T-cell (primary cell): ENCODE data around the gene DICER1. TPM values are rescaled to one million over a fixed set of nuclear protein-coding genes. Genes with fewer than 3 reads are reported as not detected.

Source experiments
- ATAC-seq, 4 experiments: fragments of 200-7000 bp in 3 of 4; fragments of 150-1000 bp in 1 of 4; cut with Tn5 transposase; replicated peaks in 1 of 4; 1 replicate in 3 of 4; 2 replicates in 1 of 4; pipeline ENCODE4 v1.10.0; 2021; ENCODE audit warnings: moderate library complexity in 3 of 4, mild to moderate bottlenecking in 2 of 4, moderate number of reproducible peaks in 1 of 4
- CTCF ChIA-PET, 2 donors: fragments of 300-600 bp; sonication (Branson Sonifier 250); formaldehyde crosslinking; loops; one replicate each; lab custom pipeline; 2022; ENCODE audit warnings: antibody characterized with exemption in 2 of 2; lab: Charles Lee
- POLR2A ChIA-PET, 2 donors: fragments of 300-600 bp; sonication (Branson Sonifier 250); formaldehyde crosslinking; loops; one replicate each; lab custom pipeline; 2022; ENCODE audit warnings: antibody characterized with exemption in 2 of 2; lab: Charles Lee
- DNase-seq, 35 experiments: peaks; one replicate each; pipeline versions ENCODE4 v3.0.0 to v3.0.0-alpha.2; 2013 to 2023
- H3K27ac ChIP-seq: one replicate; pipeline ENCODE4 v1.5.1; 2013; ENCODE audit warnings: low read length
- H3K27me3 ChIP-seq, 2 experiments: replicated peaks in 1 of 2; 1 replicate in 1 of 2; 2 replicates in 1 of 2; pipeline versions ENCODE4 v1.6.1 to v1.7.0; 2013; ENCODE audit warnings: low read length in 1 of 2, mixed read lengths in 1 of 2; ENCODE audit not compliant: control insufficient read depth in 2 of 2, insufficient read depth in 2 of 2; ENCODE audit errors: extremely low read depth in 1 of 2
- H3K36me3 ChIP-seq, 2 donors: 1 replicate in 1 of 2; 2 replicates in 1 of 2; pipeline versions ENCODE4 v1.6.1 to v1.7.0; 2013; ENCODE audit warnings: low read length in 1 of 2; ENCODE audit not compliant: control insufficient read depth in 2 of 2, insufficient read depth in 1 of 2; ENCODE audit errors: extremely low read depth in 1 of 2
- H3K4me1 ChIP-seq, 2 experiments: 1 replicate in 1 of 2; 2 replicates in 1 of 2; pipeline versions ENCODE4 v1.6.1 to v1.7.0; 2013; ENCODE audit warnings: low read length in 2 of 2, mixed read lengths in 1 of 2; ENCODE audit not compliant: insufficient read depth in 2 of 2, control insufficient read depth in 1 of 2; ENCODE audit errors: extremely low read depth in 1 of 2
- H3K4me3 ChIP-seq, 2 donors: 1 replicate in 1 of 2; 2 replicates in 1 of 2; pipeline versions ENCODE4 v1.5.1 to v1.7.0; 2013; ENCODE audit warnings: mild to moderate bottlenecking in 2 of 2, low read length in 1 of 2, moderate library complexity in 1 of 2; ENCODE audit not compliant: control insufficient read depth in 1 of 2; ENCODE audit errors: extremely low read depth in 1 of 2
- H3K9me3 ChIP-seq: 2 replicates; pipeline ENCODE4 v1.7.0; 2013
- H3K27ac Mint-ChIP-seq, 2 donors: one replicate each; pipeline ENCODE4 v1.8.0; 2020 to 2021; ENCODE audit warnings: mild to moderate bottlenecking in 2 of 2, mixed read lengths in 2 of 2
- H3K27me3 Mint-ChIP-seq, 2 donors: one replicate each; pipeline ENCODE4 v1.8.0; 2021 to 2022; ENCODE audit warnings: mixed read lengths in 2 of 2
- H3K36me3 Mint-ChIP-seq: one replicate; pipeline ENCODE4 v1.8.0; 2021; ENCODE audit warnings: mixed read lengths
- H3K4me1 Mint-ChIP-seq, 3 donors: one replicate each; pipeline ENCODE4 v1.8.0; 2020 to 2022; ENCODE audit warnings: mixed read lengths in 3 of 3, mild to moderate bottlenecking in 1 of 3
- H3K4me3 Mint-ChIP-seq, 3 donors: one replicate each; pipeline ENCODE4 v1.8.0; 2020 to 2022; ENCODE audit warnings: mild to moderate bottlenecking in 3 of 3, mixed read lengths in 3 of 3, moderate library complexity in 3 of 3
- H3K9me3 Mint-ChIP-seq, 3 donors: one replicate each; pipeline ENCODE4 v1.8.0; 2020 to 2022; ENCODE audit warnings: mixed read lengths in 3 of 3
- WGBS: methylation state at CpG from one replicate; pipeline ENCODE4 v1.1.5; 2013; ENCODE audit warnings: missing lambda C conversion rate; ENCODE audit not compliant: insufficient coverage; 5-methylcytosine and 5-hydroxymethylcytosine counted together
- total RNA-seq, 35 experiments: library from RNA in 6 of 35; stranded (reverse) in 6 of 35; fragments of 120-200 nt in 1 of 35; gene quantifications; one replicate each; pipeline versions ENCODE4 v1.2.1 to v1.2.4 and lab custom pipeline; 2013 to 2026

DICER1 gene
- total RNA-seq, 5 donors from 2014 or later (not counting 1 experiment from before 2014, with no cell fraction given) = 40.1 to 62.8 (median 57.8) TPM

DNA sequence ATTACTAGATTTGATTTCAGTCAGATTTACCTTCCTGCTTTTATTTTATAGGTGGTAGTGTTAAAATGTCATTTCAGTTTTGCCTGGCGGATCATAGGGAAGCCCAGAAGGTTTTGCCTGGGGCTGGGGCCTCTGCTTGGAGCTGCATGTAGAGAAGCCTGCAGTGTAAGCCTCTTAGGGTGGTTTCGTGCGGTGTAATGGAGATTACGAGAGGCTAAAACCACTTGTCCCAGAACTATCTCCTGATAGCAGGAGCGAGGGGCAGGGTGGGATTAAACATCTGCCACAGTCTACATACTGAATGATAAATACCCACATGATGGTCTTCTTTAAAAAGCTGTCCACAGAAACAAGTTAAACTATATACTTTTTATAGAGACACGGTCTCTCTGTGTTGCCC is 35.0 kb upstream of the DICER1 start:
- ChIA-PET CTCF (no interaction called here), POLR2A (no interaction called here)
- DNase-seq (no peak), ATAC-seq (no peak)
- H3K27me3 Mint-ChIP-seq = peaks cover 6 to 8% of the 10 kb centered on the region in 2 donors
- Histone ChIP-seq H3K27me3 (peaks cover 0 to 19% of the 10 kb centered on the region in 2 experiments), H3K36me3 (no peaks in the 10 kb centered on the region), H3K4me1 (no peaks in the 10 kb centered on the region), H3K27ac (no peak overlapping the region), H3K4me3 (no peak overlapping the region), H3K9me3 (no peaks in the 10 kb centered on the region)
- H3K36me3 Mint-ChIP-seq = no peaks in the 10 kb centered on the region
- H3K9me3 Mint-ChIP-seq = peaks cover 0 to 5% (median 4%) of the 10 kb centered on the region in 3 donors
- 76% methylated on average over 3 of the region's 6 CpGs for WGBS
- peaks cover 6 to 10% (median 6%) of the 10 kb centered on the region in 3 donors for H3K4me1 Mint-ChIP-seq
- H3K4me3 Mint-ChIP-seq = no peak overlapping the region
- H3K27ac Mint-ChIP-seq = no peak overlapping the region

DNA sequence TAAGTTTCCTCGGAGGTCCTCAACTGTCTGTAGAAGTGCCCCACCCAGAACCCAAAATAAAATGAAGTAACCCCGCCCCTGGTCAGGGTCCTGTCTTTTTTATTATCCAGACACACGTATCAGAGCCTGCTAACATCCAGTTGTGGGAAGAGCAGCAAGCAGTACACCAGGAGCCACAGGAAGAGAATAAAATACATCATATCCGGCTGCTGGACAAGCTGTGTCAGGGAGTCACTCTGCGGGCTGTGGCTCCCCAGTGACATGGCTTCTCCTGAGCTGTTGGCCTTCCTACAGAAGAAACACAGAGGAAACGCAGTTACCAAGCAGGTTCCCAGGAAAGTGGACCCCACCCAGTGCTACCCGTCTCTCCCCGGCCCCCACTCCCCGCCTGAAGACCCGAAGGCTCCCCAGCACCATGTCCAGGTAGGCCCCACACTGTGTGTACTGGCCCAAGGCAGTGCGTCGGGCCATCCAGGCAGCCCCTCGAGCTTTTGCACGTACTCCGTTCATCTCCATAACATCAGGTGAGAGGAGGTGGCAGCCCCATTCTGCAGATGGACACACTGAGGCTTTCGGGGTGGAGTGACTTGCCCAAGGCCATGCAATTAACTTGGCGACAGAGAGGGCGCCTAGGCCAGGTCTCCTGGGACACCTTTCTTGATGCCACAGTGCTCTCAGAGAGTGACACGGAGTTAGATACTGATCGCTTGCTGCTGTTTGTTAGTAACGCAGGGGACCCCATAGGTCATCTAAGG is 34.3 kb upstream of the DICER1 start:
- Histone ChIP-seq H3K4me1 (no peaks in the 10 kb centered on the region), H3K27me3 (peaks cover 0 to 23% of the 10 kb centered on the region in 2 experiments), H3K36me3 (no peaks in the 10 kb centered on the region), H3K4me3 (no peak overlapping the region), H3K27ac (no peak overlapping the region), H3K9me3 (no peaks in the 10 kb centered on the region)
- H3K27ac Mint-ChIP-seq = no peak overlapping the region
- H3K4me1 Mint-ChIP-seq = peaks cover 5 to 7% (median 5%) of the 10 kb centered on the region in 3 donors
- ChIA-PET CTCF (interaction anchor here in 1 of 2 donors (0.6 kb wide), 1 partner anchor 34 kb away, joined by 4 read pairs; no protein-coding TSS in a partner anchor), POLR2A (no interaction called here)
- 78% methylated on average over 14 of the region's 21 CpGs for WGBS
- peaks cover 11 to 14% of the 10 kb centered on the region in 2 donors for H3K27me3 Mint-ChIP-seq
- ATAC-seq (no peak), DNase-seq (no peak)
- H3K4me3 Mint-ChIP-seq = no peak overlapping the region
- H3K9me3 Mint-ChIP-seq = peaks cover 0 to 5% (median 4%) of the 10 kb centered on the region in 3 donors
- H3K36me3 Mint-ChIP-seq = no peaks in the 10 kb centered on the region

DNA sequence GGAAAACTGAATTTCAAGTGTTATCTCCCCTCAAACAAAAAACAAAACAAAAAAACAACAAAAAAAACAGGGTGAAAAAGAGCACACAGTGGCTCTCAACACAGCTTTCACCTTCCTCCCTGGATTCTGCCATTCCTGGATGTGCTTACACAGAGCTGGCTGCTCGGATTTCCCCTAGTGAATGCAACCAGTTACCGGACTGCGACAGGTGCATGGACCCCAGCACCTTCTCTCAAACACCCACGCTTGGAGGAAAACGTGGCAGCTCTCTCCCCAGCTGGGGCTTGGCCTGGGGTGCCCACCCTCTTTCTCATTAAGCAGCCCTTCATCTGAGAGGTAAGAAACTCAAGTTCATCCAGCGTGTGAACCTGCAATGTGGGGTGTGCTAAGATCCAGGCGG is 33.5 kb upstream of the DICER1 start:
- H3K36me3 Mint-ChIP-seq = no peaks in the 10 kb centered on the region

DNA sequence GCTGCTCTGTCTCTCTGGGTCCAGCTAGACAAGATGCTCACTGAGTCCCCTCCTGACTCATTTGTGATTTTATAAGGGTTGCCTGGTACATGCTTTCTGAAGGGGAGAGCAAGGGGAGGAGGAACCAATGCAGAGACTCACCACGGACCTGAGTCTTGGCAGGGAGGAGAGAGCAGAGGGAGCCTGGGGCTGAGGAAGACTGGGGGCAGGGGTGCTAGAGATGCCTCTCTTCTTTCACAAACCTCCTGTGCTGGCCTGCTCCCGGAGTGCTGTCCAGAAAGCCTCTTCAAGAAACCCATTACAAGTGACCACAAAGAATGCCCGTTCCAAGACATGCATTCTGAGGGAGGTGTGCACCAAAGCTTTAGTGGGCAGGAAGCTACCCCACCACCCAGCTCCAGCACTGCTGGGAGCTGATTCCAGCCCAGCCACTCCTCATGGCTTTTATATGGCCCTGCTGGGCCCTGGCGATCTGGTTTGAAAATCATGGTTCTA is 33.1 kb upstream of the DICER1 start:
- peaks cover 16 to 24% of the 10 kb centered on the region in 2 donors for H3K27me3 Mint-ChIP-seq
- Histone ChIP-seq H3K4me1 (no peaks in the 10 kb centered on the region), H3K9me3 (no peaks in the 10 kb centered on the region), H3K36me3 (no peaks in the 10 kb centered on the region), H3K4me3 (no peak overlapping the region), H3K27ac (no peak overlapping the region), H3K27me3 (peaks cover 0 to 32% of the 10 kb centered on the region in 2 experiments)
- 89% methylated on average over 1 of the region's 4 CpGs for WGBS
- DNase-seq = no peak
- CTCF ChIA-PET = interaction anchor here in 1 of 2 donors (0.6 kb wide), 1 partner anchor 1048 kb away, joined by 5 read pairs; no protein-coding TSS in a partner anchor
- H3K36me3 Mint-ChIP-seq = no peaks in the 10 kb centered on the region
- no peak for ATAC-seq
- no peak overlapping the region for H3K4me3 Mint-ChIP-seq
- peaks cover 0 to 2% (median 2%) of the 10 kb centered on the region in 3 donors for H3K4me1 Mint-ChIP-seq
- peaks cover 0 to 5% (median 4%) of the 10 kb centered on the region in 3 donors for H3K9me3 Mint-ChIP-seq
- POLR2A ChIA-PET = no interaction called here
- no peak overlapping the region for H3K27ac Mint-ChIP-seq

More for the DNA sequence above, 33.5 kb upstream of the DICER1 start:
- Mint-ChIP-seq H3K27me3 (peaks cover 11 to 21% of the 10 kb centered on the region in 2 donors), H3K9me3 (peaks cover 0 to 5% (median 4%) of the 10 kb centered on the region in 3 donors), H3K27ac (no peak overlapping the region), H3K4me3 (no peak overlapping the region), H3K4me1 (peaks cover 0 to under 1% (median 0%) of the 10 kb centered on the region in 3 donors)
- DNase-seq (no peak), ATAC-seq (no peak)
- Histone ChIP-seq H3K36me3 (no peaks in the 10 kb centered on the region), H3K27ac (no peak overlapping the region), H3K9me3 (no peaks in the 10 kb centered on the region), H3K4me3 (no peak overlapping the region), H3K4me1 (no peaks in the 10 kb centered on the region), H3K27me3 (peaks cover 0 to 29% of the 10 kb centered on the region in 2 experiments)
- POLR2A ChIA-PET = no interaction called here
- WGBS = 74% methylated on average over 5 of the region's 7 CpGs
- CTCF ChIA-PET = interaction anchor here in 1 of 2 donors (0.6 kb wide), 2 partner anchors 33 to 1048 kb away, joined by 4 to 5 read pairs; no protein-coding TSS in a partner anchor

DNA sequence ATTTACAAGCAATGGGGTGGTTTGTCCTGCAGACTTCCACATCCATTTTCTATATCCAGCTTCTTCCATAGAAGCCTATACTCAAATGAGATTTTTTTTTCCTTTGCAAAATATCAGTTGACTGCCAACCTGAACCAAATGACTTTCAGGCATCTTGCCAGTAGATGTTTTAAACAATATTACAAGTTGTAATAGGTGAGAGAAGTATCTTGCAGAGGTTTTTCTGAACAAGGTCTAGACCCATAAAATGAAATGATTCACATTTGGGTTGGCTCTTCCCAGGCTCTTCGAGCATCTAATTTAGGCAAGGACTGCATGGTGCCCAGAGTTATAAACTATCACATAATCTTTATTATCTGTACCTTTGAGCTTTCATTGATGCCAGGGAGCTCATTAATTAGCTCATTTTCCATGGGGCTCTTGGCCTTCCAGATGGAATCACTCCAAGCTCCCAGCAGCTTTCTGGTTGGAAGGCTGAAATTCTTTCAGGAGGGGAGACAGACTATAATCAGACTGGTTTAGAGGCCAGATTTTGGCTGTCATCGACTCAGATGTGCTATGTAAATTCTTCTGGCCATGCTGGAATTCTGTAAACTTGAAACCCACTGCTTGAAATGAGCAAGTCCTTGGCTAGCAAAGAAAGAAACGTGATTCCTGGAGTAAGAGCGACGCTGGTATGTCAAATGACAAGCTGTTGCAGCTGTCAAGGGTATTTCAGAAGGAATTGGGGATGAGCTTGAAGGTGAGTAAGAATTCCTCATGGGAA is 32.2 kb upstream of the DICER1 start:
- Mint-ChIP-seq H3K4me3 (no peak overlapping the region), H3K9me3 (peaks cover 0 to 5% (median 4%) of the 10 kb centered on the region in 3 donors), H3K4me1 (peaks cover 0 to 2% (median 2%) of the 10 kb centered on the region in 3 donors), H3K27ac (no peak overlapping the region), H3K36me3 (no peaks in the 10 kb centered on the region), H3K27me3 (peaks cover 16 to 31% of the 10 kb centered on the region in 2 donors)
- ChIA-PET POLR2A (no interaction called here), CTCF (no interaction called here)
- no peaks in the 10 kb centered on the region for H3K4me1 ChIP-seq
- WGBS = 82% methylated on average over 4 of the region's 5 CpGs
- H3K9me3 ChIP-seq = no peaks in the 10 kb centered on the region
- no peak overlapping the region for H3K27ac ChIP-seq
- H3K36me3 ChIP-seq = no peaks in the 10 kb centered on the region
- H3K4me3 ChIP-seq = no peak overlapping the region
- DNase-seq (no peak), ATAC-seq (no peak)
- H3K27me3 ChIP-seq = peaks cover 0 to 36% of the 10 kb centered on the region in 2 experiments

DNA sequence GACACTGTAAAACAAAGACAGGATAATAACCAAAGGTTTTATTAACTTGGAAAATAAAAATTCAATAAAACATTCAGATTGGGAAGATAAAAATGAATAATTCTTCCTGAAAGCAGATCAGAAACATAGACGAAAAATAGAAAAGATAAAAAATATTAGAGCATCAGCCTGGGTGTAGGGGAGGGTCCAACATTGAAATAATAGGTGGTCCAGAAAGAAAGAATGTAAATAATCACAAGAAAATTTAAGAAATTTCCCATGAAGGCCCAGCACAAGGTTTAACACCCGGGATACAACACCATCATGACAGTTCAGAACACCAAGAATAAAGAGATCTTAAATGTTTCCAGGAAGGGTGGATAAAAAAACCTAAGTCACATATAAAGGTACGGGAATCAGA is 31.1 kb upstream of the DICER1 start:
- no peak overlapping the region for H3K27ac ChIP-seq
- Mint-ChIP-seq H3K27ac (no peak overlapping the region), H3K36me3 (no peaks in the 10 kb centered on the region), H3K27me3 (peaks cover 16 to 34% of the 10 kb centered on the region in 2 donors), H3K4me1 (peaks cover 0 to 2% (median 2%) of the 10 kb centered on the region in 3 donors), H3K4me3 (no peak overlapping the region), H3K9me3 (peaks cover 0 to 5% (median 4%) of the 10 kb centered on the region in 3 donors)
- ChIA-PET POLR2A (no interaction called here), CTCF (no interaction called here)
- WGBS = no CpG with 5 or more reads among the region's 3 CpGs
- no peaks in the 10 kb centered on the region for H3K4me1 ChIP-seq
- no peaks in the 10 kb centered on the region for H3K9me3 ChIP-seq
- ATAC-seq = no peak
- H3K4me3 ChIP-seq = no peak overlapping the region
- H3K36me3 ChIP-seq = no peaks in the 10 kb centered on the region
- H3K27me3 ChIP-seq = peaks cover 0 to 34% of the 10 kb centered on the region in 2 experiments
- DNase-seq = no peak
